Keratinocyte (primary cell): Measurements from ENCODE around the gene VAMP8. TPM values are rescaled to one million over a fixed set of nuclear protein-coding genes. Genes with fewer than 3 reads are reported as not detected.

Source experiments
- DNase-seq: peaks from one replicate; pipeline ENCODE4 v3.0.0-alpha.2; 2011; ENCODE audit warnings: low read depth, missing footprints, low spot score
- FAIRE-seq: peaks from 2 replicates; lab custom pipeline; 2011; peaks lifted over from hg19 to GRCh38; lab: Jason Lieb, UNC
- H2AFZ ChIP-seq: 2 replicates; pipeline ENCODE4 v1.6.0; 2012; ENCODE audit warnings: low read length, control low read depth, inconsistent platforms; ENCODE audit not compliant: control insufficient read depth
- H3K27ac ChIP-seq: 2 replicates; pipeline ENCODE4 v1.5.1; 2011; ENCODE audit warnings: low read length; ENCODE audit not compliant: control insufficient read depth, insufficient read depth
- H3K27me3 ChIP-seq: 3 replicates; pipeline ENCODE4 v1.6.0; 2011; ENCODE audit warnings: low read length; ENCODE audit not compliant: control insufficient read depth, insufficient read depth; ENCODE audit errors: extremely low read depth
- H3K36me3 ChIP-seq, 2 experiments: 2 replicates in 1 of 2; 3 replicates in 1 of 2; pipeline ENCODE4 v1.5.1; 2011; ENCODE audit warnings: low read length in 2 of 2, mild to moderate bottlenecking in 1 of 2; ENCODE audit not compliant: control insufficient read depth in 2 of 2, insufficient read depth in 2 of 2; ENCODE audit errors: extremely low read depth in 1 of 2
- H3K4me1 ChIP-seq: 3 replicates; pipeline ENCODE4 v1.5.1; 2011; ENCODE audit warnings: low read length; ENCODE audit not compliant: control insufficient read depth, insufficient read depth; ENCODE audit errors: extremely low read depth
- H3K4me2 ChIP-seq: 3 replicates; pipeline ENCODE4 v1.6.0; 2011; ENCODE audit warnings: low read depth, low read length; ENCODE audit not compliant: control insufficient read depth, insufficient read depth; ENCODE audit errors: extremely low read depth
- H3K4me3 ChIP-seq, 3 experiments: fragments of 200-600 bp in 1 of 3; sonication (generic) in 1 of 3; 2 replicates in 2 of 3; 3 replicates in 1 of 3; pipeline ENCODE4 v1.5.1; 2011 to 2016; ENCODE audit warnings: low read length in 3 of 3, mild to moderate bottlenecking in 3 of 3, control low read depth in 2 of 3, inconsistent platforms in 1 of 3, low read depth in 1 of 3, mixed read lengths in 1 of 3, mixed run types in 1 of 3, moderate library complexity in 1 of 3; ENCODE audit not compliant: control insufficient read depth in 2 of 3, insufficient read depth in 2 of 3; ENCODE audit errors: extremely low read depth in 1 of 3
- H3K79me2 ChIP-seq: 2 replicates; pipeline ENCODE4 v1.6.0; 2012; ENCODE audit warnings: low read length; ENCODE audit not compliant: control insufficient read depth, insufficient read depth
- H3K9ac ChIP-seq: 3 replicates; pipeline ENCODE4 v1.6.0; 2011; ENCODE audit warnings: low read length; ENCODE audit not compliant: control insufficient read depth, insufficient read depth; ENCODE audit errors: extremely low read depth
- H3K9me1 ChIP-seq: 3 replicates; pipeline ENCODE4 v1.6.0; 2011; ENCODE audit warnings: low read length; ENCODE audit not compliant: control insufficient read depth, insufficient read depth; ENCODE audit errors: extremely low read depth
- H3K9me3 ChIP-seq: 2 replicates; pipeline ENCODE4 v1.5.1; 2012; ENCODE audit warnings: low read depth, low read length; ENCODE audit not compliant: control insufficient read depth
- H4K20me1 ChIP-seq: 3 replicates; pipeline ENCODE4 v1.6.0; 2011; ENCODE audit warnings: low read length; ENCODE audit not compliant: control insufficient read depth, insufficient read depth; ENCODE audit errors: extremely low read depth
- CTCF ChIP-seq, 3 experiments: IDR thresholded peaks in 1 of 3; conservative IDR thresholded peaks in 1 of 3; optimal IDR thresholded peaks in 1 of 3; 2 replicates in 2 of 3; 3 replicates in 1 of 3; pipeline versions ENCODE3 to v1.5.1; 2011; ENCODE audit warnings: low read length in 3 of 3, mild to moderate bottlenecking in 3 of 3, moderate library complexity in 2 of 3, control low read depth in 1 of 3, inconsistent platforms in 1 of 3; ENCODE audit not compliant: insufficient read depth in 2 of 3; ENCODE audit errors: extremely low read depth in 1 of 3
- EZH2 ChIP-seq: IDR thresholded peaks from one replicate; pipeline ENCODE4 v1.6.1; 2012; ENCODE audit warnings: inconsistent platforms, mild to moderate bottlenecking, low read length, moderate library complexity
- dilution Hi-C: fragments of 300-500 bp; cut with MboI; formaldehyde crosslinking; loops from one replicate; pipeline ENCODE4 v1.7.0; 2020; ENCODE audit warnings: low sequenced_read_pairs; ENCODE audit not compliant: extremely low pct_ligation_motif_present
- polyA plus RNA-seq, 5 experiments: library from polyadenylated mRNA; depleted of rRNA in 3 of 5; stranded (reverse) in 3 of 5; stranded (forward) in 1 of 5; unstranded in 1 of 5; fragments of >200 nt; gene quantifications; 1 replicate in 1 of 5; 2 replicates in 3 of 5; 3 replicates in 1 of 5; pipeline versions ENCODE4 v1.2.1 to v1.2.3, GENCODE V29; 2011 to 2012; ENCODE audit warnings: missing spikeins in 2 of 5, low read depth in 1 of 5, low replicate concordance in 1 of 5

Gene VAMP8
- polyA plus RNA-seq, 1 donor (not counting 4 experiments of a cell fraction or from before 2014, with no cell fraction given) = 385 TPM

- FAIRE-seq = no peak
- Histone ChIP-seq H3K9me3 (no peaks in the 10 kb centered on the region), H3K9ac (no peak overlapping the region)
Measured at GRCh38 chr2:85583667-85584353, 6.4 kb downstream of the VAMP8 start.

GRCh38 chr2:85584354-85584856 is 7.0 kb downstream of the VAMP8 start, which contains the start of gene VAMP5:
Gene VAMP5, plus strand, starts transcription at chr2:85584431. Its CDS starts 60 bp downstream, at chr2:85584491.
- DNase-seq (no peak), FAIRE-seq (no peak)
- peaks cover 15 to 20% of the 10 kb centered on the region in 2 experiments for H3K36me3 ChIP-seq
- peak within 1 kb of the TSS; percentile 30 for H3K9ac ChIP-seq
- H3K79me2 ChIP-seq = peaks cover 1% of the 10 kb centered on the region
- H3K4me1 ChIP-seq = peaks cover 21% of the 10 kb centered on the region
- no peaks in the 10 kb centered on the region for H3K9me3 ChIP-seq
- H4K20me1 ChIP-seq = no peaks in the 10 kb centered on the region
- peak within 1 kb of the TSS; percentile 53 for H2AFZ ChIP-seq
- peak within 1 kb of the TSS in 2 of 3 experiments; percentile 15 to 43 for H3K4me3 ChIP-seq
- H3K27me3 ChIP-seq = no peaks in the 10 kb centered on the region
- H3K27ac ChIP-seq = peak within 1 kb of the TSS; percentile 13
- TF ChIP-seq CTCF (optimal IDR thresholded peaks at IDR 0.05 in 1 of 3, IDR thresholded peaks at IDR 0.05 in 1 of 3, conservative IDR thresholded peaks at IDR 0.05 in 1 of 3; ENCODE audit: extremely low read depth in 1 of 3, insufficient read depth in 2 of 3, low read length in 3 of 3) = no peak
- no peak for TF ChIP-seq EZH2
- dilution Hi-C loops = no loop called here
- H3K4me2 ChIP-seq = peak within 1 kb of the TSS; percentile 68
- no peaks in the 10 kb centered on the region for H3K9me1 ChIP-seq

More at GRCh38 chr2:85583667-85584353, 6.4 kb downstream of the VAMP8 start:
- Histone ChIP-seq H3K36me3 (peaks cover 15 to 24% of the 10 kb centered on the region in 2 experiments), H3K27me3 (no peaks in the 10 kb centered on the region), H3K9me1 (no peaks in the 10 kb centered on the region), H3K4me3 (no peak overlapping the region), H3K27ac (no peak overlapping the region), H3K4me1 (peaks cover 27% of the 10 kb centered on the region), H4K20me1 (no peaks in the 10 kb centered on the region), H3K79me2 (peaks cover 7% of the 10 kb centered on the region), H2AFZ (no peak overlapping the region), H3K4me2 (no peak overlapping the region)
- no peak for DNase-seq
- dilution Hi-C loops = no loop called here
- TF ChIP-seq CTCF (optimal IDR thresholded peaks at IDR 0.05 in 1 of 3, IDR thresholded peaks at IDR 0.05 in 1 of 3, conservative IDR thresholded peaks at IDR 0.05 in 1 of 3; ENCODE audit: extremely low read depth in 1 of 3, insufficient read depth in 2 of 3, low read length in 3 of 3) = no peak
